Transverse colon (tissue), 4 donors: ENCODE data around the gene AHSG. TPM values are rescaled to one million over a fixed set of nuclear protein-coding genes. Genes with fewer than 3 reads are reported as not detected.
A peak's percentile ranks its signal among the peaks of the same experiment; 100 is the strongest.

Experiments used
- DNase-seq: peaks from one replicate; pipeline ENCODE4 v3.0.0-alpha.2; 2019
- H3K27ac ChIP-seq, 4 donors: fragments of 200-600 bp; sonication (generic); 2 replicates each; pipeline ENCODE4 v1.5.1; 2016 to 2018; ENCODE audit warnings: inconsistent platforms in 4 of 4
- H3K27me3 ChIP-seq: fragments of 200-600 bp; sonication (generic); 2 replicates; pipeline ENCODE4 v1.5.1; 2017; ENCODE audit warnings: inconsistent platforms
- H3K36me3 ChIP-seq, 4 donors: fragments of 200-600 bp; sonication (generic); 2 replicates each; pipeline ENCODE4 v1.5.1; 2017 to 2019; ENCODE audit warnings: inconsistent platforms in 4 of 4
- H3K4me1 ChIP-seq, 4 donors: fragments of 200-600 bp; sonication (generic); 2 replicates each; pipeline ENCODE4 v1.5.1; 2017 to 2020; ENCODE audit warnings: inconsistent platforms in 4 of 4
- H3K4me3 ChIP-seq, 4 donors: fragments of 200-600 bp; sonication (generic); 1 replicate in 1 of 4; 2 replicates in 3 of 4; pipeline versions ENCODE4 v1.5.1 to v1.6.1; 2017 to 2019; ENCODE audit warnings: inconsistent platforms in 4 of 4
- H3K9me3 ChIP-seq, 2 donors: fragments of 200-600 bp; sonication (generic); 2 replicates each; pipeline ENCODE4 v1.5.1; 2017 to 2019; ENCODE audit warnings: inconsistent platforms in 2 of 2
- CTCF ChIP-seq, 5 experiments: fragments of 200-600 bp in 3 of 5; fragments of 450-650 bp in 2 of 5; sonication (generic) in 3 of 5; IDR thresholded peaks; 1 replicate in 2 of 5; 2 replicates in 3 of 5; pipeline ENCODE4 v1.5.1; 2016 to 2017; ENCODE audit warnings: antibody characterized with exemption in 5 of 5, inconsistent platforms in 3 of 5, mild to moderate bottlenecking in 2 of 5, moderate library complexity in 1 of 5
- EP300 ChIP-seq: sonication (generic); formaldehyde crosslinking; IDR thresholded peaks from one replicate; pipeline ENCODE4 v1.6.1; 2017; ENCODE audit warnings: antibody characterized with exemption, low read depth
- POLR2A ChIP-seq: fragments of 450-650 bp; IDR thresholded peaks from one replicate; pipeline ENCODE4 v1.6.1; 2016; ENCODE audit warnings: antibody characterized with exemption, mild to moderate bottlenecking, moderate library complexity
- POLR2AphosphoS5 ChIP-seq, 3 donors: sonication (generic); formaldehyde crosslinking; IDR thresholded peaks; one replicate each; pipeline ENCODE4 v1.6.1; 2016; ENCODE audit warnings: antibody characterized with exemption in 3 of 3
- whole genome bisulfite sequencing, 2 donors: methylation state at CpG; one replicate each; pipeline ENCODE4 v1.1.5; 2018; ENCODE audit warnings: low coverage in 1 of 2; 5-methylcytosine and 5-hydroxymethylcytosine counted together
- in situ Hi-C, 4 donors: fragments of 200-750 bp; cut with MboI; loops; one replicate each; pipeline versions ENCODE4 v1.15.0 to v1.15.1; 2017; ENCODE audit warnings: low sequenced_read_pairs in 3 of 4, low pct_ligation_motif_present in 1 of 4, low pct_unique_long_range_greater_than_20kb in 1 of 4
- intact Hi-C: fragments of 100-400 bp; cut with DNase I; formaldehyde crosslinking; loops from one replicate; pipeline ENCODE4 v1.15.1; 2023; ENCODE audit warnings: low total_unique reads
- total RNA-seq, 4 donors: library from RNA; depleted of rRNA; stranded (reverse); fragments of >200 nt; gene quantifications; one replicate each; pipeline ENCODE4 v1.1.0, GENCODE V29; 2016

Gene AHSG
- total RNA-seq, 4 donors from 2014 or later = not detected

- Histone ChIP-seq H3K4me1 (peaks cover 0 to 11% (median 1%) of the 10 kb centered on the region in 4 donors), H3K36me3 (no peaks in the 10 kb centered on the region), H3K27me3 (no peaks in the 10 kb centered on the region), H3K9me3 (no peaks in the 10 kb centered on the region), H3K4me3 (no peak overlapping the region), H3K27ac (no peak overlapping the region)
- DNase-seq = no peak
- intact Hi-C loops (no loop called here), in situ Hi-C loops (no loop called here)
- TF ChIP-seq POLR2A = no peak
- no peak for TF ChIP-seq CTCF (IDR thresholded peaks at IDR 0.05)
- TF ChIP-seq EP300 = no peak
- TF ChIP-seq POLR2AphosphoS5 (IDR thresholded peaks at IDR 0.05) = no peak
- WGBS, 2 donors = 61 to 69% methylated on average over 7 of the region's 7 CpGs
Measured at GRCh38 chr3:186636536-186636935, 23.7 kb downstream of the AHSG start.

- H3K27ac ChIP-seq = peak overlapping the region in 3 of 4 donors; percentile 28 to 37 (median 35)
- in situ Hi-C loops = no loop called here
- no peaks in the 10 kb centered on the region for H3K36me3 ChIP-seq
- H3K27me3 ChIP-seq = no peaks in the 10 kb centered on the region
- H3K4me3 ChIP-seq = no peak overlapping the region
- no peaks in the 10 kb centered on the region for H3K9me3 ChIP-seq
- H3K4me1 ChIP-seq = peaks cover 0 to 11% (median 1%) of the 10 kb centered on the region in 4 donors
- TF ChIP-seq EP300 = no peak
- TF ChIP-seq POLR2AphosphoS5 (IDR thresholded peaks at IDR 0.05) = no peak
- TF ChIP-seq CTCF (IDR thresholded peaks at IDR 0.05) = no peak
- TF ChIP-seq POLR2A = no peak
- 73 to 100% methylated on average over 1 to 3 of the region's 3 CpGs for WGBS, 2 donors
- intact Hi-C loops = no loop called here
- no peak for DNase-seq
Measured at GRCh38 chr3:186637686-186638085, 24.8 kb downstream of the AHSG start.

- H3K27me3 ChIP-seq = no peaks in the 10 kb centered on the region
- peak overlapping the region in 3 of 4 donors; percentile 28 to 37 (median 35) for H3K27ac ChIP-seq
- intact Hi-C loops (no loop called here), in situ Hi-C loops (no loop called here)
- DNase-seq = peak; percentile 55
- TF ChIP-seq POLR2AphosphoS5 (IDR thresholded peaks at IDR 0.05) (no peak), CTCF (IDR thresholded peaks at IDR 0.05) (no peak), POLR2A (no peak)
- no peak overlapping the region for H3K4me3 ChIP-seq
- H3K4me1 ChIP-seq = peaks cover 0 to 11% (median 1%) of the 10 kb centered on the region in 4 donors
- WGBS, 2 donors = 56% methylated on average over 2 of the region's 2 CpGs; no CpG with 5 or more reads in 1 of the 2 donors
- no peaks in the 10 kb centered on the region for H3K36me3 ChIP-seq
- no peaks in the 10 kb centered on the region for H3K9me3 ChIP-seq
Measured at GRCh38 chr3:186638259-186638658, 25.4 kb downstream of the AHSG start.

- no peak within 1 kb of the TSS for H3K27ac ChIP-seq
- in situ Hi-C loops = no loop called here
- H3K4me1 ChIP-seq = peaks cover 0 to 11% (median 1%) of the 10 kb centered on the region in 4 donors
- no peaks in the 10 kb centered on the region for H3K36me3 ChIP-seq
- H3K4me3 ChIP-seq = no peak within 1 kb of the TSS
- no peak for TF ChIP-seq POLR2A
- no peak for TF ChIP-seq CTCF (IDR thresholded peaks at IDR 0.05)
- TF ChIP-seq EP300 = no peak
- no peak for TF ChIP-seq POLR2AphosphoS5 (IDR thresholded peaks at IDR 0.05)
- WGBS, 2 donors = 87% methylated on average over 1 of the region's 1 CpG; no CpG with 5 or more reads in 1 of the 2 donors
- intact Hi-C loops = no loop called here
- no peaks in the 10 kb centered on the region for H3K9me3 ChIP-seq
- no peak for DNase-seq
- H3K27me3 ChIP-seq = no peaks in the 10 kb centered on the region
Measured at GRCh38 chr3:186639778-186640472, 27.1 kb downstream of the AHSG start, which contains the start of gene FETUB. FETUB (plus strand) TSS chr3:186640399; CDS start chr3:186640461, 62 bp downstream.
